SK-N-SH treated with all-trans-retinoic acid at 6 μM for 48 hours (cell line): Measurements from ENCODE around the gene CRELD2.

ENCODE experiments used
- ARNTL ChIP-seq: fragments of 450-650 bp; formaldehyde crosslinking; IDR thresholded peaks from 2 replicates; pipeline ENCODE4 v1.5.0; 2020; ENCODE audit warnings: low read depth, mild to moderate bottlenecking, moderate library complexity, borderline replicate concordance
- CREB5 ChIP-seq: fragments of 250-450 bp; sonication (Bioruptor Pico); IDR thresholded peaks from 2 replicates; pipeline ENCODE4 v1.5.1; 2020; ENCODE audit warnings: low read depth, mild to moderate bottlenecking, moderate library complexity
- CSRNP3 ChIP-seq: fragments of 250-450 bp; sonication (Bioruptor Pico); IDR thresholded peaks from 2 replicates; pipeline ENCODE4 v1.5.1; 2021; ENCODE audit warnings: mild to moderate bottlenecking, moderate library complexity
- GLIS3 ChIP-seq: fragments of 250-450 bp; sonication (Bioruptor Pico); IDR thresholded peaks from 2 replicates; pipeline ENCODE4 v1.5.0; 2020; ENCODE audit warnings: mild to moderate bottlenecking, moderate library complexity
- PATZ1 ChIP-seq: fragments of 250-450 bp; sonication (Bioruptor Pico); IDR thresholded peaks from 2 replicates; pipeline ENCODE4 v1.8.0; 2020; ENCODE audit warnings: mild to moderate bottlenecking, moderate library complexity, borderline replicate concordance
- RARB ChIP-seq: fragments of 250-450 bp; sonication (Bioruptor Pico); IDR thresholded peaks from 2 replicates; pipeline ENCODE4 v1.8.0; 2021; ENCODE audit warnings: mild to moderate bottlenecking, moderate library complexity
- SNAI2 ChIP-seq: fragments of 250-450 bp; sonication (Bioruptor Pico); IDR thresholded peaks from 2 replicates; pipeline ENCODE4 v1.5.0; 2020; ENCODE audit warnings: mild to moderate bottlenecking, moderate library complexity
- TOX ChIP-seq: fragments of 250-450 bp; sonication (Bioruptor Pico); IDR thresholded peaks from 2 replicates; pipeline ENCODE4 v1.8.0; 2021; ENCODE audit warnings: mild to moderate bottlenecking, moderate library complexity, borderline replicate concordance
- TSHZ2 ChIP-seq: fragments of 250-450 bp; sonication (Bioruptor Pico); IDR thresholded peaks from 2 replicates; pipeline ENCODE4 v1.5.0; 2020; ENCODE audit warnings: mild to moderate bottlenecking, moderate library complexity
- ZFP3 ChIP-seq: fragments of 250-450 bp; sonication (Bioruptor Pico); IDR thresholded peaks from 2 replicates; pipeline ENCODE4 v1.5.0; 2020; ENCODE audit warnings: mild to moderate bottlenecking, moderate library complexity
- ZFP30 ChIP-seq: fragments of 450-650 bp; formaldehyde crosslinking; IDR thresholded peaks from 2 replicates; pipeline ENCODE4 v1.5.0; 2022; ENCODE audit warnings: mild to moderate bottlenecking, moderate library complexity
- ZNF565 ChIP-seq: fragments of 450-650 bp; formaldehyde crosslinking; conservative IDR thresholded peaks from 2 replicates; pipeline ENCODE4 v1.5.0; 2020; ENCODE audit warnings: low read depth, mild to moderate bottlenecking, moderate library complexity

- TF ChIP-seq GLIS3 (CRISPR knock-in tag) (no peak), SNAI2 (CRISPR knock-in tag) (no peak), ZFP30 (CRISPR knock-in tag) (no peak), PATZ1 (CRISPR knock-in tag) (no peak), CSRNP3 (no peak), ZNF565 (CRISPR knock-in tag) (no peak), ZFP3 (CRISPR knock-in tag) (no peak), TSHZ2 (no peak), CREB5 (CRISPR knock-in tag) (no peak), TOX (CRISPR knock-in tag) (no peak), RARB (CRISPR knock-in tag) (no peak), ARNTL (CRISPR knock-in tag) (no peak)
Measured at GRCh38 chr22:49934891-49935557, 16.6 kb downstream of the CRELD2 start.
